ENCODE results near the gene PCGF5. TPM values are rescaled to one million over a fixed set of nuclear protein-coding genes. Genes with fewer than 3 reads are reported as not detected.

The PCGF5 gene
- total and polyA plus RNA-seq, 2 of the 8 experiments (the other 6 are each of a cell fraction or from before 2014, with no cell fraction given) = 5.8 to 8.4 TPM

- WGBS, 2 experiments (ENCODE audit: extremely low coverage in 1 of 2, insufficient coverage in 1 of 2, insufficient read length in 1 of 2, insufficient replicate concordance in 2 of 2, low coverage in 1 of 2, low lambda C conversion rate in 2 of 2, missing lambda C conversion rate in 1 of 2) = 82% methylated on average over 2 of the region's 2 CpGs; no CpG with 5 or more reads in 1 of the 2 experiments
- H2BK15ac ChIP-seq (ENCODE audit: low read length) = no peak overlapping the region
- H3K27ac ChIP-seq (ENCODE audit: low read depth, low read length) = no peak overlapping the region
- H3K4ac ChIP-seq (replicated peaks; ENCODE audit: insufficient read length, low read depth, low read length) = no peak overlapping the region
- POLR2A ChIA-PET (ENCODE audit: partially characterized antibody) = no interaction called here
- TF ChIP-seq SIX5 (IDR thresholded peaks at IDR 0.05; ENCODE audit: low read depth, low read length) (no peak), POU5F1 (IDR thresholded peaks at IDR 0.05; ENCODE audit: low read depth, low read length) (no peak), POLR2A (IDR thresholded peaks at IDR 0.05; ENCODE audit: control extremely low read depth in 1 of 2, low read depth in 2 of 2, low read length in 2 of 2) (no peak), CTBP2 (IDR thresholded peaks at IDR 0.05; ENCODE audit: borderline replicate concordance, insufficient read depth, insufficient read length, low read length) (no peak), SIN3A (conservative IDR thresholded peaks at IDR 0.05 in 1 of 2, IDR thresholded peaks at IDR 0.05 in 1 of 2; ENCODE audit: low read depth in 1 of 2, low read length in 2 of 2) (no peak), TAF1 (IDR thresholded peaks at IDR 0.05; ENCODE audit: low read depth, low read length) (no peak), TAF7 (optimal IDR thresholded peaks at IDR 0.05; ENCODE audit: borderline replicate concordance, low read depth, low read length) (no peak), RAD21 (IDR thresholded peaks at IDR 0.05 in 1 of 2, conservative IDR thresholded peaks at IDR 0.05 in 1 of 2; ENCODE audit: low read depth in 2 of 2, low read length in 2 of 2) (no peak), BRCA1 (IDR thresholded peaks at IDR 0.05; ENCODE audit: low read depth, low read length) (no peak), KDM5A (IDR thresholded peaks at IDR 0.05; ENCODE audit: low read length) (no peak), HDAC2 (IDR thresholded peaks at IDR 0.05; ENCODE audit: borderline replicate concordance in 1 of 2, low read depth in 2 of 2, low read length in 2 of 2) (no peak), SP1 (IDR thresholded peaks at IDR 0.05; ENCODE audit: low read depth, low read length) (no peak), SP2 (IDR thresholded peaks at IDR 0.05; ENCODE audit: low read length) (no peak), CREB1 (IDR thresholded peaks at IDR 0.05) (no peak)
- H3K23me2 ChIP-seq (ENCODE audit: low read depth, low read length) = peaks cover 4% of the 10 kb centered on the region; the same call in 1 of the 2 replicates
- no peak overlapping the region for H3K23ac ChIP-seq (ENCODE audit: insufficient read length)
- H3K9me3 ChIP-seq (ENCODE audit: insufficient read depth in 2 of 2, low read depth in 1 of 2, low read length in 1 of 2) = no peaks in the 10 kb centered on the region
- H3K79me2 ChIP-seq (ENCODE audit: control insufficient read depth in 1 of 2, insufficient read depth in 2 of 2, low read length in 2 of 2) = no peaks in the 10 kb centered on the region
- no peaks in the 10 kb centered on the region for H3K36me3 ChIP-seq (ENCODE audit: control insufficient read depth in 2 of 4, insufficient read depth in 4 of 4, low read length in 3 of 4)
- no peak overlapping the region for H3K56ac ChIP-seq (replicated peaks; ENCODE audit: insufficient read length, low read depth, low read length)
- H4K20me1 ChIP-seq (replicated peaks in 1 of 2; ENCODE audit: control insufficient read depth in 1 of 2, insufficient read depth in 2 of 2, low read length in 2 of 2) = no peaks in the 10 kb centered on the region
- no peak overlapping the region for H3K14ac ChIP-seq (ENCODE audit: insufficient read length)
- H2BK20ac ChIP-seq (ENCODE audit: low read length) = no peak overlapping the region
- no peak overlapping the region for H3K18ac ChIP-seq (ENCODE audit: extremely low read depth, low read length)
- peaks cover 0 to 3% (median under 1%) of the 10 kb centered on the region in 4 experiments; a peak in 2 of 7 replicates for H3K4me1 ChIP-seq (replicated peaks in 1 of 4; ENCODE audit: control insufficient read depth in 3 of 4, insufficient read depth in 4 of 4, low read length in 3 of 4)
- no peak overlapping the region for H3K9ac ChIP-seq (replicated peaks in 1 of 4; ENCODE audit: extremely low read depth in 1 of 4, low read depth in 3 of 4, low read length in 3 of 4)
- no peaks in the 10 kb centered on the region for H3K79me1 ChIP-seq (ENCODE audit: low read depth, low read length)
- no peak overlapping the region for H3K4me2 ChIP-seq (ENCODE audit: insufficient read depth in 1 of 2, low read depth in 2 of 2, low read length in 2 of 2)
- no peak overlapping the region for H4K5ac ChIP-seq (ENCODE audit: insufficient read length, low read depth, low read length)
- no peak overlapping the region for H2BK12ac ChIP-seq (ENCODE audit: low read depth, low read length)
- H3K4me3 ChIP-seq (ENCODE audit: extremely low read depth in 1 of 4, insufficient read depth in 2 of 4, low read depth in 3 of 4, low read length in 4 of 4) = no peak overlapping the region
- H3K27me3 ChIP-seq (replicated peaks in 1 of 4; ENCODE audit: control insufficient read depth in 3 of 4, extremely low read depth in 1 of 4, insufficient read depth in 3 of 4, low read length in 3 of 4) = peaks cover 4 to 18% (median 13%) of the 10 kb centered on the region in 4 experiments
- H4K91ac ChIP-seq (replicated peaks; ENCODE audit: insufficient read length, low read length) = no peak overlapping the region
- CTCF ChIA-PET (ENCODE audit: partially characterized antibody) = no interaction called here
- FAIRE-seq (no peak), DNase-seq (ENCODE audit: low read depth in 1 of 2, low spot score in 2 of 2) (no peak)
- H2BK5ac ChIP-seq (ENCODE audit: low read depth, low read length) = no peak overlapping the region
- no peak overlapping the region for H4K8ac ChIP-seq (ENCODE audit: extremely low read depth, insufficient read depth, low read length)
- H2AFZ ChIP-seq (ENCODE audit: low read length) = no peak overlapping the region
- no peak overlapping the region for H2AK5ac ChIP-seq (ENCODE audit: low read depth, low read length)
- H2BK120ac ChIP-seq (replicated peaks; ENCODE audit: low read depth, low read length) = no peak overlapping the region
Observed at GRCh38 chr10:91215384-91215783, 5.1 kb upstream of the PCGF5 start.
